ENCODE measurements around the gene CD44.

Gene CD44

DNA sequence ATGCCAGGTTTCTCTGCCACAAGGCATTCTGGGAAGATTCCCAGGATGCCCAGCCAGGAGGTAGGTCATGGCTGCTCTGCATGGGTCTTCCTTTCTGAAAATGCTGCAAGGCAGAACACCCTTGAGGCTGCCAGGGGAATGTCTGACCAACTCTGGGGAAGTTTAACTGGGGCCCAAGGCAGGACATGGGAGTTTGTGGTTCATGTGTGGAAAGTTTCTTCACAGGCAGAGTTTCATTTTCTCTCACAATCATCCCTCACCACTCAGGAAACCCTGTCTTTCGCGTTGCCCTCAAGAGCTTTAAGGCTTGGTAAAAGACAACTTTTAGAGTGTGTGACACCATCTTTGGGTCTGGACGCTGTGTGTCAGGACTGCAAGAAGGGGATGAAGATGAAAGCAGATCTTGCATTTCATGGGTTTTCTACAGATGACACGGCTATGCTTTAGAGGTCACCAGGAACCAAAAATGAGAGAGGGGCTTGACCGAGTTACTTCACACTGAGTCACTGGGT, 133.5 kb downstream of the CD44 start:
- Histone ChIP-seq H3K79me2 (ENCODE audit: insufficient read depth, low read length) (no peaks in the 10 kb centered on the region), H3K9me2 (ENCODE audit: low read depth, low read length) (no peaks in the 10 kb centered on the region), H4K20me1 (ENCODE audit: insufficient read depth, low read length) (no peaks in the 10 kb centered on the region), H3K4me1 (ENCODE audit: insufficient read depth, low read length, severe bottlenecking) (no peaks in the 10 kb centered on the region), H3K4me2 (ENCODE audit: low read length) (no peak overlapping the region), H3K27me3 (ENCODE audit: insufficient read depth, low read length) (no peaks in the 10 kb centered on the region), H3K36me3 (ENCODE audit: insufficient read depth, low read length) (no peaks in the 10 kb centered on the region), H3K27ac (ENCODE audit: low read depth, low read length, poor library complexity, severe bottlenecking) (no peak overlapping the region), H2AFZ (ENCODE audit: low read length) (no peak overlapping the region), H3F3A (ENCODE audit: insufficient read depth, low read length) (no peaks in the 10 kb centered on the region), H3K9me3 (ENCODE audit: low read length) (no peaks in the 10 kb centered on the region), H3K4me3 (ENCODE audit: low read depth, low read length, poor library complexity, severe bottlenecking) (no peak overlapping the region), H3K9ac (ENCODE audit: low read length) (no peak overlapping the region)
- no peak for TF ChIP-seq EZH2 (IDR thresholded peaks at IDR 0.05; ENCODE audit: borderline replicate concordance, low read length)
- TF ChIP-seq, protein P1, sequence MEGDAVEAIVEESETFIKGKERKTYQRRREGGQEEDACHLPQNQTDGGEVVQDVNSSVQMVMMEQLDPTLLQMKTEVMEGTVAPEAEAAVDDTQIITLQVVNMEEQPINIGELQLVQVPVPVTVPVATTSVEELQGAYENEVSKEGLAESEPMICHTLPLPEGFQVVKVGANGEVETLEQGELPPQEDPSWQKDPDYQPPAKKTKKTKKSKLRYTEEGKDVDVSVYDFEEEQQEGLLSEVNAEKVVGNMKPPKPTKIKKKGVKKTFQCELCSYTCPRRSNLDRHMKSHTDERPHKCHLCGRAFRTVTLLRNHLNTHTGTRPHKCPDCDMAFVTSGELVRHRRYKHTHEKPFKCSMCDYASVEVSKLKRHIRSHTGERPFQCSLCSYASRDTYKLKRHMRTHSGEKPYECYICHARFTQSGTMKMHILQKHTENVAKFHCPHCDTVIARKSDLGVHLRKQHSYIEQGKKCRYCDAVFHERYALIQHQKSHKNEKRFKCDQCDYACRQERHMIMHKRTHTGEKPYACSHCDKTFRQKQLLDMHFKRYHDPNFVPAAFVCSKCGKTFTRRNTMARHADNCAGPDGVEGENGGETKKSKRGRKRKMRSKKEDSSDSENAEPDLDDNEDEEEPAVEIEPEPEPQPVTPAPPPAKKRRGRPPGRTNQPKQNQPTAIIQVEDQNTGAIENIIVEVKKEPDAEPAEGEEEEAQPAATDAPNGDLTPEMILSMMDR (IDR thresholded peaks at IDR 0.05; ENCODE audit: low read length) = no peak

- Histone ChIP-seq H2AFZ (ENCODE audit: low read length) (no peak overlapping the region), H3K4me1 (ENCODE audit: insufficient read depth, low read length, severe bottlenecking) (no peaks in the 10 kb centered on the region), H3K9me3 (ENCODE audit: low read length) (no peaks in the 10 kb centered on the region), H3F3A (ENCODE audit: insufficient read depth, low read length) (no peaks in the 10 kb centered on the region), H3K27ac (ENCODE audit: low read depth, low read length, poor library complexity, severe bottlenecking) (no peak overlapping the region), H3K9ac (ENCODE audit: low read length) (no peak overlapping the region), H3K4me3 (ENCODE audit: low read depth, low read length, poor library complexity, severe bottlenecking) (no peak overlapping the region), H3K36me3 (ENCODE audit: insufficient read depth, low read length) (no peaks in the 10 kb centered on the region), H3K27me3 (ENCODE audit: insufficient read depth, low read length) (no peaks in the 10 kb centered on the region), H3K79me2 (ENCODE audit: insufficient read depth, low read length) (no peaks in the 10 kb centered on the region), H4K20me1 (ENCODE audit: insufficient read depth, low read length) (no peaks in the 10 kb centered on the region), H3K4me2 (ENCODE audit: low read length) (no peak overlapping the region), H3K9me2 (ENCODE audit: low read depth, low read length) (no peaks in the 10 kb centered on the region)
- TF ChIP-seq, protein P1 (IDR thresholded peaks at IDR 0.05; ENCODE audit: low read length) = no peak
- TF ChIP-seq EZH2 (IDR thresholded peaks at IDR 0.05; ENCODE audit: borderline replicate concordance, low read length) = no peak
Measured at GRCh38 chr11:35274909-35275785, 136.2 kb downstream of the CD44 start.

DNA sequence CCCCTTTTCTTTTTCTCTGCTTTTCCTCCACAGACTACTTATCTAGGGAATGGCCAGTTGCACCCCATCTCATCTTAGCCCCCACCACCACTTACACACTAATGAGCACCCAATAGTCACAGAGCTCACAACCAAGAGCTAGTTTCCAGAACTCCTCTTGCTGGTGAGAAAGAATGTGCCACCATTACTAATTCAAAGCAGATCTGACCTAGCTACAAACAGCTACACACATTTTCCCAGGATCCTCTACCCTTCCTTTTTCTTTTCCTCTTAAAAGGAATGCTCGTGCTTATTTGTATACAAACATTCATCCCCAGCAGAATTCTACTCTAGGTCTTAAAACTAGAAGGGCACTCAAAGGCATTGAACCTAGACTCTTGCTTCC, 136.8 kb downstream of the CD44 start:
- no peaks in the 10 kb centered on the region for H3K9me3 ChIP-seq (ENCODE audit: low read length)
- TF ChIP-seq, protein P1 (IDR thresholded peaks at IDR 0.05; ENCODE audit: low read length) = no peak
- TF ChIP-seq EZH2 (IDR thresholded peaks at IDR 0.05; ENCODE audit: borderline replicate concordance, low read length) = no peak
- no peak overlapping the region for H2AFZ ChIP-seq (ENCODE audit: low read length)
- H3K4me3 ChIP-seq (ENCODE audit: low read depth, low read length, poor library complexity, severe bottlenecking) = no peak overlapping the region
- no peak overlapping the region for H3K27ac ChIP-seq (ENCODE audit: low read depth, low read length, poor library complexity, severe bottlenecking)
- H4K20me1 ChIP-seq (ENCODE audit: insufficient read depth, low read length) = no peaks in the 10 kb centered on the region
- no peak overlapping the region for H3K4me2 ChIP-seq (ENCODE audit: low read length)
- no peaks in the 10 kb centered on the region for H3K36me3 ChIP-seq (ENCODE audit: insufficient read depth, low read length)
- H3K27me3 ChIP-seq (ENCODE audit: insufficient read depth, low read length) = no peaks in the 10 kb centered on the region
- H3F3A ChIP-seq (ENCODE audit: insufficient read depth, low read length) = no peaks in the 10 kb centered on the region
- no peaks in the 10 kb centered on the region for H3K79me2 ChIP-seq (ENCODE audit: insufficient read depth, low read length)
- no peak overlapping the region for H3K9ac ChIP-seq (ENCODE audit: low read length)
- H3K4me1 ChIP-seq (ENCODE audit: insufficient read depth, low read length, severe bottlenecking) = no peaks in the 10 kb centered on the region
- no peaks in the 10 kb centered on the region for H3K9me2 ChIP-seq (ENCODE audit: low read depth, low read length)
